GM20000 (cell line): ENCODE measurements around the gene TMEM26.

Source experiments
- DNase-seq: peaks from one replicate; pipeline ENCODE4 v3.0.0; 2012; ENCODE audit warnings: low spot score
- TF ChIP-seq, protein P1 (sequence below): IDR thresholded peaks from 2 replicates; pipeline ENCODE4 v1.5.1; 2012; ENCODE audit warnings: mild to moderate bottlenecking, control low read depth; ENCODE audit errors: extremely low read depth, missing control alignments

The TMEM26 gene

DNA sequence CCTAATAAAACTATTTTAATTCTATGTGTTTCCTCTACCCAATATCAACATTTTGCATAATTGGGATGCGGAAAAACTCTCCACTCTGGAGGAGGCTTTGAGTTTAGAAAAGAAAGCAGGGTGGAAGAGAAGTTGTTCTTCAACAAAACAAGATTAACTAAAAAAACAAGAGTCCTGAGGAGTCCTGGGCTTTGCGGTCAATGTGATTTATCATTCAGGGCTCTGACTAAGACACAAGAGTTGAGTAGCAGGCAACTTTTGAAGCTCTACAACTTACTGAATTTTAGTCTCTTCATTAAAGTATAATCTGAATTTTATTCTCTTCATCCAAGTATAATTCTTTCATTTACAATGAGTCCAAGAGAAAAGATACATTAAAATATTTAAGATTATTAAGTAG is 18.3 kb upstream of the TMEM26 start:
- TF ChIP-seq, protein P1, sequence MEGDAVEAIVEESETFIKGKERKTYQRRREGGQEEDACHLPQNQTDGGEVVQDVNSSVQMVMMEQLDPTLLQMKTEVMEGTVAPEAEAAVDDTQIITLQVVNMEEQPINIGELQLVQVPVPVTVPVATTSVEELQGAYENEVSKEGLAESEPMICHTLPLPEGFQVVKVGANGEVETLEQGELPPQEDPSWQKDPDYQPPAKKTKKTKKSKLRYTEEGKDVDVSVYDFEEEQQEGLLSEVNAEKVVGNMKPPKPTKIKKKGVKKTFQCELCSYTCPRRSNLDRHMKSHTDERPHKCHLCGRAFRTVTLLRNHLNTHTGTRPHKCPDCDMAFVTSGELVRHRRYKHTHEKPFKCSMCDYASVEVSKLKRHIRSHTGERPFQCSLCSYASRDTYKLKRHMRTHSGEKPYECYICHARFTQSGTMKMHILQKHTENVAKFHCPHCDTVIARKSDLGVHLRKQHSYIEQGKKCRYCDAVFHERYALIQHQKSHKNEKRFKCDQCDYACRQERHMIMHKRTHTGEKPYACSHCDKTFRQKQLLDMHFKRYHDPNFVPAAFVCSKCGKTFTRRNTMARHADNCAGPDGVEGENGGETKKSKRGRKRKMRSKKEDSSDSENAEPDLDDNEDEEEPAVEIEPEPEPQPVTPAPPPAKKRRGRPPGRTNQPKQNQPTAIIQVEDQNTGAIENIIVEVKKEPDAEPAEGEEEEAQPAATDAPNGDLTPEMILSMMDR, result no peak
- no peak for DNase-seq

DNA sequence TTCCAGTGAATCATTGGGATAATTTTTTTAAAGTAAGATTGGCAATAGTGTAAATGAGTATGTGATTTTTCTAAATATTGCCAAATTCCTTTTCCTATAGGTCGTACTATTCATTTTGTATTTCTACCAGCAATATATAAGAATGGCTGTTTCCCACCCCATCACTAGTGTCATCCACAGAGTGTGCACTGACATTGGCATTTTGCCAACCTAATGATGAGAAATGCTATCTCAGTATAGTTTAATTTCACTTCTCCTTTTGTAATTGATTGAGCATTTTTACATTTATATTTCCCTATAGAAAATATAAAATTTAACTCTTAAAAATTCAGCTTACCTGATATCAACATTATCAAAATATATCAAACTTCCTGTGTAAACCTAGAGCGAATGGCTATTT is 17.6 kb upstream of the TMEM26 start:
- DNase-seq, result no peak
- TF ChIP-seq, protein P1, result no peak

GRCh38 chr10:61465901-61466632 is 12.9 kb upstream of the TMEM26 start:
- TF ChIP-seq, protein P1, result no peak
- no peak for DNase-seq

GRCh38 chr10:61465171-61465496 is 12.0 kb upstream of the TMEM26 start:
- TF ChIP-seq, protein P1, result no peak
- DNase-seq, result no peak

GRCh38 chr10:61464461-61465170 is 11.4 kb upstream of the TMEM26 start:
- DNase-seq, result no peak
- TF ChIP-seq, protein P1, result no peak

DNA sequence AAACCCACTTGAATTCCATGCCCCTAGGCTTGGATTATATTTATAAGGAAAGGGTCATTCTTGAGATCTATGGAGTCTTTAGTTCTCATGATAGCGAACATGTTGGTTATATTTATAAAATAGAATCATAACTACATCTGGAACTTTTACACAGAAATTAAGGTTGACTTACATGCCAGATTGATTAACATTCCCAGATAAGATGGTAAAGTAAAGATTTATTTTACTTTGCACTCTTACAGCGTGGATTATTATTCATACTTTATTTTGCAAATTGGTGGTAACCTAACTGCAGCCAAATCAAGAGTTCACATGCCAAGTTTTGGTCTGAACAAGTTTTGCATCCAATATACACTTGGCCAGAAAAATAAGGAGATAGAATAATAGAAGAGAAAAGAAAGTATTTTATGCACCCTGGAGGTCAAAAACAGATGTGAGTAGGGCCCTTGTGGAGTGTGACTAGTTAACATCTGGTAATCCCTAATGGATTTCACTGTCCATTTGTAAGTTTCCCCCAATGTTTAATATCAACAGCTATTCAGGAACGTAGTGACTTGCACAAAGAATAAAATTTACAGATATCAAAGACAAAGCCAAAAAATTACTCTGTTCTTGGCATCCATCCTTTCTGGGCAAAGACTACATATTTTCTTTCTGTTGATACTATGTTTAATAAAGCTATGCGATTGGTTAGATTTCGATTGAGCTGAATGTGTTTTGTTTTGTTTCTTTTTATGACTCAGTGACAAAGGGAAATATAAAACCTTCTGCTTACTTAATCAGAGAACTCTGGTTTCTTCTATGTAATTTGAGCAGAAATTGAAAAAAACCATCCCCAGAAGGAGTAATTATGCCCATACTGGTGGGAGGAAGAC is 10.1 kb upstream of the TMEM26 start:
- DNase-seq, result no peak
- TF ChIP-seq, protein P1, result no peak

GRCh38 chr10:61460835-61461234 is 7.7 kb upstream of the TMEM26 start:
- DNase-seq, result no peak
- TF ChIP-seq, protein P1, result no peak
